ENCODE measurements around the gene SPRED2. TPM values are rescaled to one million over a fixed set of nuclear protein-coding genes. Genes with fewer than 3 reads are reported as not detected.

Gene SPRED2
- total and polyA plus RNA-seq, 2 of the 8 experiments (the other 6 are each of a cell fraction or from before 2014, with no cell fraction given) = 15.3 to 22.5 TPM

DNA sequence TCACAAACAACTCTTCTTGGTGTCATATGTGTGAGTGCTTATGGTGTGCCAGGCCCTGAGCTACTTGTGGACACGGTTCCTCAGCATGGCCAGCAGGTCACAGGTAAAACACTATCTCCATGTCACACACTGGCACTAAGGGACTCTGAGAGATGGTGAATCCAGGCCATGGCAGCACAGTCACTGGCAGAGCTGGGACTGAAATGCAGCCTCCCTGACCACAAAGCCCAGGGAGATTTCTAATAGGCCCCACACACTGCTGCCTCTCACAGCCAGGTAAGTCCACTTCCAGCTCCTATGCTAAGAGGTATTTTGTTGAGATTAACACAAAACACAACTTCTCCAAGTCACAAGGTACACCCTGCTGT, 112.7 kb downstream of the SPRED2 start:
- FAIRE-seq = no peak

More for the DNA sequence above, 112.7 kb downstream of the SPRED2 start:
- Histone ChIP-seq H4K91ac (replicated peaks; ENCODE audit: insufficient read length, low read length) (no peak overlapping the region), H2AFZ (ENCODE audit: low read length) (no peak overlapping the region), H3K27ac (ENCODE audit: low read depth, low read length) (no peak overlapping the region), H2AK5ac (ENCODE audit: low read depth, low read length) (no peak overlapping the region), H2BK12ac (ENCODE audit: low read depth, low read length) (no peak overlapping the region), H2BK120ac (replicated peaks; ENCODE audit: low read depth, low read length) (no peak overlapping the region), H3K79me1 (ENCODE audit: low read depth, low read length) (no peaks in the 10 kb centered on the region; the same call in 1 of the 2 replicates), H2BK5ac (ENCODE audit: low read depth, low read length) (no peak overlapping the region), H3K27me3 (replicated peaks in 1 of 4; ENCODE audit: control insufficient read depth in 3 of 4, extremely low read depth in 1 of 4, insufficient read depth in 3 of 4, low read length in 3 of 4) (no peaks in the 10 kb centered on the region), H3K79me2 (ENCODE audit: control insufficient read depth in 1 of 2, insufficient read depth in 2 of 2, low read length in 2 of 2) (no peaks in the 10 kb centered on the region), H2BK20ac (ENCODE audit: low read length) (no peak overlapping the region), H3K4me1 (replicated peaks in 1 of 4; ENCODE audit: control insufficient read depth in 3 of 4, insufficient read depth in 4 of 4, low read length in 3 of 4) (no peaks in the 10 kb centered on the region), H3K18ac (ENCODE audit: extremely low read depth, low read length) (no peak overlapping the region), H3K36me3 (ENCODE audit: control insufficient read depth in 2 of 4, insufficient read depth in 4 of 4, low read length in 3 of 4) (no peaks in the 10 kb centered on the region), H3K56ac (replicated peaks; ENCODE audit: insufficient read length, low read depth, low read length) (no peak overlapping the region), H3K23ac (ENCODE audit: insufficient read length) (no peak overlapping the region), H3K4me2 (ENCODE audit: insufficient read depth in 1 of 2, low read depth in 2 of 2, low read length in 2 of 2) (no peak overlapping the region), H3K9ac (replicated peaks in 1 of 4; ENCODE audit: extremely low read depth in 1 of 4, low read depth in 3 of 4, low read length in 3 of 4) (no peak overlapping the region), H3K9me3 (ENCODE audit: insufficient read depth in 2 of 2, low read depth in 1 of 2, low read length in 1 of 2) (no peaks in the 10 kb centered on the region), H4K8ac (ENCODE audit: extremely low read depth, insufficient read depth, low read length) (no peak overlapping the region), H4K5ac (ENCODE audit: insufficient read length, low read depth, low read length) (no peak overlapping the region), H3K4ac (replicated peaks; ENCODE audit: insufficient read length, low read depth, low read length) (no peak overlapping the region), H2BK15ac (ENCODE audit: low read length) (no peak overlapping the region), H3K4me3 (ENCODE audit: extremely low read depth in 1 of 4, insufficient read depth in 2 of 4, low read depth in 3 of 4, low read length in 4 of 4) (no peak overlapping the region), H3K23me2 (ENCODE audit: low read depth, low read length) (no peaks in the 10 kb centered on the region), H4K20me1 (replicated peaks in 1 of 2; ENCODE audit: control insufficient read depth in 1 of 2, insufficient read depth in 2 of 2, low read length in 2 of 2) (peaks cover 0 to 6% of the 10 kb centered on the region in 2 experiments), H3K14ac (ENCODE audit: insufficient read length) (no peak overlapping the region)
- CTCF ChIA-PET (ENCODE audit: partially characterized antibody) = interaction anchor here (0.6 to 3.9 kb wide), 19 partner anchors 9 to 237 kb away, joined by 3 to 14 read pairs (median 3); no protein-coding TSS in a partner anchor
- DNase-seq (ENCODE audit: low read depth in 1 of 2, low spot score in 2 of 2) = no peak
- POLR2A ChIA-PET (ENCODE audit: partially characterized antibody) = no interaction called here
- WGBS, 2 experiments (ENCODE audit: extremely low coverage in 1 of 2, insufficient coverage in 1 of 2, insufficient read length in 1 of 2, insufficient replicate concordance in 2 of 2, low coverage in 1 of 2, low lambda C conversion rate in 2 of 2, missing lambda C conversion rate in 1 of 2) = 93% methylated on average over 1 of the region's 1 CpG; no CpG with 5 or more reads in 1 of the 2 experiments

Data from H1 (cell line).